Lung (tissue), 12 donors: ENCODE results near the gene NRDC. TPM values are rescaled to one million over a fixed set of nuclear protein-coding genes. Genes with fewer than 3 reads are reported as not detected.

Experiments
- ATAC-seq: fragments of 200-7000 bp; cut with Tn5 transposase; one replicate; pipeline ENCODE4 v1.9.1; 2020; ENCODE audit warnings: moderate number of reproducible peaks; ENCODE audit not compliant: insufficient read depth, low FRiP score
- DNase-seq, 3 donors: peaks; one replicate each; pipeline ENCODE4 v3.0.0-alpha.2; 2013 to 2017
- H3K27ac ChIP-seq, 2 donors: one replicate each; pipeline ENCODE4 v1.5.1; 2013; ENCODE audit warnings: mild to moderate bottlenecking in 2 of 2, moderate library complexity in 2 of 2, control low read depth in 1 of 2, inconsistent platforms in 1 of 2, low read depth in 1 of 2, low read length in 1 of 2
- H3K27me3 ChIP-seq, 3 donors: one replicate each; pipeline ENCODE4 v1.5.1; 2013; ENCODE audit warnings: low read length in 2 of 3; ENCODE audit not compliant: control insufficient read depth in 3 of 3, insufficient read depth in 3 of 3
- H3K36me3 ChIP-seq, 4 donors: one replicate each; pipeline ENCODE4 v1.5.1; 2013; ENCODE audit warnings: low read length in 4 of 4, mild to moderate bottlenecking in 1 of 4, moderate library complexity in 1 of 4; ENCODE audit not compliant: control insufficient read depth in 4 of 4, insufficient read depth in 4 of 4
- H3K4me1 ChIP-seq, 5 donors: one replicate each; pipeline ENCODE4 v1.5.1; 2013; ENCODE audit warnings: low read length in 5 of 5, mild to moderate bottlenecking in 2 of 5, moderate library complexity in 1 of 5; ENCODE audit not compliant: control insufficient read depth in 5 of 5, insufficient read depth in 5 of 5
- H3K4me3 ChIP-seq: one replicate; pipeline ENCODE4 v1.5.1; 2013; ENCODE audit warnings: mild to moderate bottlenecking, control low read depth, moderate library complexity
- H3K9ac ChIP-seq, 2 donors: one replicate each; pipeline ENCODE4 v1.5.1; 2013; ENCODE audit warnings: low read length in 2 of 2, control low read depth in 1 of 2; ENCODE audit not compliant: insufficient read depth in 1 of 2
- H3K9me3 ChIP-seq, 4 donors: one replicate each; pipeline ENCODE4 v1.5.1; 2013; ENCODE audit warnings: low read length in 3 of 4, mild to moderate bottlenecking in 1 of 4, moderate library complexity in 1 of 4; ENCODE audit not compliant: control insufficient read depth in 4 of 4, insufficient read depth in 3 of 4
- WGBS, 2 donors: extraction: QIAGEN DNeasy Blood & Tissue Kit; methylation state at CpG; one replicate each; pipeline ENCODE4 v1.1.7; 2013; 5-methylcytosine and 5-hydroxymethylcytosine counted together
- polyA plus RNA-seq, 2 donors: library from polyadenylated mRNA; stranded (reverse); fragments of 200-250 nt; gene quantifications; one replicate each; pipeline ENCODE4 v1.2.1, GENCODE V29; 2013
- total RNA-seq, 2 donors: library from RNA; depleted of rRNA in 1 of 2; stranded (reverse); fragments of >200 nt in 1 of 2; gene quantifications; one replicate each; pipeline ENCODE4 v1.2.1, GENCODE V29; 2014 to 2021
- TF ChIP-seq, protein P1 (sequence below): IDR thresholded peaks from 2 replicates; pipeline ENCODE4 v1.5.1; 2012; ENCODE audit warnings: mild to moderate bottlenecking; ENCODE audit errors: control extremely low read depth, extremely low read depth
- donor health status: control.
- donor health status: control.
- donor health status: Bipolar disorder and iron deficiency.
- donor health status: healthy.
- donor health status: DM: yes; HTN: yes; CAD: no.

Gene NRDC
- total and polyA plus RNA-seq, 4 donors = 96.2 to 128 (median 105) TPM

- Histone ChIP-seq H3K36me3 (peaks cover 2 to 17% (median 11%) of the 10 kb centered on the region in 4 donors), H3K27me3 (no peaks in the 10 kb centered on the region), H3K9me3 (no peaks in the 10 kb centered on the region), H3K9ac (no peak overlapping the region), H3K4me3 (no peak overlapping the region), H3K4me1 (peaks cover 0 to 4% (median 0%) of the 10 kb centered on the region in 5 donors), H3K27ac (no peak overlapping the region)
- no peak for DNase-seq
- TF ChIP-seq, protein P1, sequence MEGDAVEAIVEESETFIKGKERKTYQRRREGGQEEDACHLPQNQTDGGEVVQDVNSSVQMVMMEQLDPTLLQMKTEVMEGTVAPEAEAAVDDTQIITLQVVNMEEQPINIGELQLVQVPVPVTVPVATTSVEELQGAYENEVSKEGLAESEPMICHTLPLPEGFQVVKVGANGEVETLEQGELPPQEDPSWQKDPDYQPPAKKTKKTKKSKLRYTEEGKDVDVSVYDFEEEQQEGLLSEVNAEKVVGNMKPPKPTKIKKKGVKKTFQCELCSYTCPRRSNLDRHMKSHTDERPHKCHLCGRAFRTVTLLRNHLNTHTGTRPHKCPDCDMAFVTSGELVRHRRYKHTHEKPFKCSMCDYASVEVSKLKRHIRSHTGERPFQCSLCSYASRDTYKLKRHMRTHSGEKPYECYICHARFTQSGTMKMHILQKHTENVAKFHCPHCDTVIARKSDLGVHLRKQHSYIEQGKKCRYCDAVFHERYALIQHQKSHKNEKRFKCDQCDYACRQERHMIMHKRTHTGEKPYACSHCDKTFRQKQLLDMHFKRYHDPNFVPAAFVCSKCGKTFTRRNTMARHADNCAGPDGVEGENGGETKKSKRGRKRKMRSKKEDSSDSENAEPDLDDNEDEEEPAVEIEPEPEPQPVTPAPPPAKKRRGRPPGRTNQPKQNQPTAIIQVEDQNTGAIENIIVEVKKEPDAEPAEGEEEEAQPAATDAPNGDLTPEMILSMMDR = no peak
- 93 to 96% methylated on average over 11 of the region's 11 CpGs for WGBS, 2 donors
- no peak for ATAC-seq
These were observed 126.2 kb downstream of the NRDC start for GRCh38 chr1:51752073-51752948.

- ATAC-seq = no peak
- 94 to 98% methylated on average over 1 of the region's 1 CpG for whole genome bisulfite sequencing, 2 donors
- H3K4me1 ChIP-seq = peaks cover 0 to 4% (median 0%) of the 10 kb centered on the region in 5 donors
- TF ChIP-seq, protein P1 = no peak
- H3K4me3 ChIP-seq = no peak overlapping the region
- peak in 1 of 3 donors; percentile 46 for DNase-seq
- no peaks in the 10 kb centered on the region for H3K27me3 ChIP-seq
- H3K36me3 ChIP-seq = peaks cover 2 to 16% (median 11%) of the 10 kb centered on the region in 4 donors
- no peaks in the 10 kb centered on the region for H3K9me3 ChIP-seq
- H3K27ac ChIP-seq = no peak overlapping the region
- no peak overlapping the region for H3K9ac ChIP-seq
These were observed 127.8 kb downstream of the NRDC start for GRCh38 chr1:51750729-51751128.

- WGBS, 2 donors = 93 to 97% methylated on average over 3 of the region's 3 CpGs
- TF ChIP-seq, protein P1 = no peak
These were observed 128.3 kb downstream of the NRDC start for GRCh38 chr1:51750218-51750617.

More at GRCh38 chr1:51750218-51750617, 128.3 kb downstream of the NRDC start:
- no peaks in the 10 kb centered on the region for H3K9me3 ChIP-seq
- peaks cover 0 to 12% (median 9%) of the 10 kb centered on the region in 4 donors for H3K36me3 ChIP-seq
- no peak for ATAC-seq
- H3K4me1 ChIP-seq = peaks cover 0 to 4% (median 0%) of the 10 kb centered on the region in 5 donors
- H3K27ac ChIP-seq = no peak overlapping the region
- no peak overlapping the region for H3K9ac ChIP-seq
- no peak for DNase-seq
- no peaks in the 10 kb centered on the region for H3K27me3 ChIP-seq
- no peak overlapping the region for H3K4me3 ChIP-seq
